ENCODE measurements around the gene D2HGDH.

DNA sequence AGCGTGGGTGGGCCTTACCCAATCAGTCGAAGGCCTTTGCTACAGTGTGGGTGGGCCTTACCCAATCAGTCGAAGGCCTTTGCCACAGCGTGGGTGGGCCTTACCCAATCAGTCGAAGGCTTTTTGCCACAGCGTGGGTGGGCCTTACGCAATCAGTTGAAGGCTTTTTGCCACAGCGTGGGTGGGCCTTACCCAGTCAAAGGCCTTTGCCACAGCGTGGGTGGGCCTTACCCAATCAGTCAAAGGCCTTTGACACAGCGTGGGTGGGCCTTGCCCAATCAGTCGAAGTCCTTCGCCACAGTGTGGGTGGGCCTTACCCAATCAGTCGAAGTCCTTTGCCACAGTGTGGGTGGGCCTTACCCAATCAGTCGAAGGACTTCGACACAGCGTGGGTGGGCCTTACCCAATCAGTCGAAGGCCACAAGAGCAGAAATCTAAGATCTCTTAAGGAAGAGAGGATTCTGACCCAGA lies 25.9 kb downstream of the D2HGDH start:
- no peak for TF ChIP-seq CTCF (conservative IDR thresholded peaks at IDR 0.05 in 1 of 2, IDR thresholded peaks at IDR 0.05 in 1 of 2; ENCODE audit: extremely low read depth in 1 of 2, insufficient read depth in 1 of 2, low read depth in 1 of 2, low read length in 2 of 2)
- TF ChIP-seq EZH2 (IDR thresholded peaks at IDR 0.05; ENCODE audit: borderline replicate concordance, low read length), result no peak

Data from mammary epithelial cell (primary cell).